ENCODE data around the gene NR2E1. TPM values are rescaled to one million over a fixed set of nuclear protein-coding genes. Genes with fewer than 3 reads are reported as not detected.

Gene NR2E1
- total RNA-seq, 2 donors from 2014 or later, result not detected

DNA sequence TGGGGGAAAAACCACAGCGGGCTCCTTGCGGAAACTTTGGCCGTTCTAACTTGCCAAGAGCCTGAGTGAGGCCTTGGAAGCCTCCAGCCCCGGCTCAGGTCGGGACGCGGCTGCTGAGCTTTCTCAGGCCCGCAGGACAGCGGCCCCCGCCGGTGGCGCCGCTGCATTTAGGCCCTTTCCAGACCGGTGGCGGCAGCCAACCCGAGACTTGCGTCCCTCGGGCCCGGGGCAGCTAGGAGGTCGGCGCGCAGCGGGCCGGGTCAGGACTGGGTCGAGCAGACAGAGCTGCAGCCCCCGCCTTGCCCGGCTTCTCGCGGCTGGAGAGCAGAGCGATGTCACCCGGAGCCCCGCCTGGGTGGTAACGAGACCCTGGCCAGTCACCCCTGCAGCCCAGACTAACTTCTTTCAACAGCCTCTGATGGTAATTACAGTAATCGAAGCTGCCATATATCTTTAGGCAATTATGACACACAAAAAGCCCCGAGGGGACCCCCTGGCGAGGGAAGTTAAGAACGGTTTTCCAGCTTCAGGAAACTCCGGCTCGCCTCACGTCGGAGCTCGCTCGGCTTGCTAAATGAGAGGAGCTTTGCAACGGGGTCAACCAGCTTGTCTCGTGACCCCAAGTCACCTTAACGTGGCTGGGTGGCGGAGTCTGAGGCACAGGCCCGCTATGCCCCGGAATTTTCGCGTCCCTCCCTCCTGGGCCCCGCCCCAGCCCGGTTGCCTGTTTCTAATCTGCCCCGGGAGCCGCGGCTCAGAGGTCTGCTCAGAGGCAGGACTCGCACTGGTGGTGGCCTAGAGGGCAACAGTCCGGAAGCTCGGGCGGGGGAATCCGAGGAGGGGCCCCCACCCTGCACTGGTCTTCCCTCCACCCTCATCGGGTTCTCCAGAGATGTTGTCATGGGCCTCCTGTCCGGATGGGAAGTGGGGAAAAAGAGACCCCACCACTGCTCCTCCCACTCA, 3.0 kb downstream of the NR2E1 start:
- intact Hi-C loops (cut with DNase I, micrococcal nuclease), result no loop called here
- peak in 1 of 2 donors; percentile 44 for DNase-seq
- peak; percentile 74 for ATAC-seq

DNA sequence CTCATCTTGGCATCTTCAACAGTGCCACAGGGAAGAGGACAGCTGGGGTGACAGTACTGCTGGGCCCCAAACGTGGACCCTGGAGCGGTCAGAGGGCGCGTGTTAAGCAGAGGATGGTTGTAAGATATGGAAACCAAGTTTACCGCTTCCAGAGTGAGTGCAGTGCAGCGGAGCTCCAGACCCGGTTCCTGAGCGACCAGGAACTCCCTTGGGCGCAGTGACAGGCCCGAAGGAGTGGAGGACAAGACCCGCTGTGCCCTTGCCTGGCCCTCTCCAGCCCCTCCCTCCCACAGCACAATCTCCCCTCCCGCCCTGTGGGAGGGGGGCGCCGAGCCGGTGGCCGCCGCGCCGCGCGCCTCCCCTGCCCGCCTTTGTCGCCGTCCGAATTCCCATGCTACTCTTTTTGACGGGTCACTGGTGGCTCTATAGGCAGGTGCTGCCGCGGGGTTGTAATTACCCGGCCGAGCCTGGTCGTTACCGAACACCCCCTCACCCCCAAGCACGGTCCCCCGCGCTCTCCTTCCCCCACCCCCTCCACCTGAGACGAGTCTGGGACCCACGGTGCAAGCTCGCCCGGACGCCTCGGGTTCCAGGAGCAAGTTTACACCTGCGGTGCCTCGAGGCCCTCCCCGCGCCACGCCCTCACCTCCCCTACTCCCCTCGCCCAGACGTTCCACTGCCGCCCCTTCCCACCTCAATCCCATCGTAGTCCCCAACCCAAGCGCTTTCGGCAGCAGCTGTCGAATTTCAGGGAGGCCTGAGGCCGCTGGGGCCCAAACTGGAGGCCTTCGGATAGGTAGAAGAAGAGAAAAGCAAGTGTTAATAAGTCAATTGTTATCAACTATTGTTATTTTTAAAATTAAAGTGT, 3.9 kb downstream of the NR2E1 start:
- intact Hi-C loops (cut with DNase I, micrococcal nuclease), result no loop called here
- peak; percentile 44 for ATAC-seq

DNA sequence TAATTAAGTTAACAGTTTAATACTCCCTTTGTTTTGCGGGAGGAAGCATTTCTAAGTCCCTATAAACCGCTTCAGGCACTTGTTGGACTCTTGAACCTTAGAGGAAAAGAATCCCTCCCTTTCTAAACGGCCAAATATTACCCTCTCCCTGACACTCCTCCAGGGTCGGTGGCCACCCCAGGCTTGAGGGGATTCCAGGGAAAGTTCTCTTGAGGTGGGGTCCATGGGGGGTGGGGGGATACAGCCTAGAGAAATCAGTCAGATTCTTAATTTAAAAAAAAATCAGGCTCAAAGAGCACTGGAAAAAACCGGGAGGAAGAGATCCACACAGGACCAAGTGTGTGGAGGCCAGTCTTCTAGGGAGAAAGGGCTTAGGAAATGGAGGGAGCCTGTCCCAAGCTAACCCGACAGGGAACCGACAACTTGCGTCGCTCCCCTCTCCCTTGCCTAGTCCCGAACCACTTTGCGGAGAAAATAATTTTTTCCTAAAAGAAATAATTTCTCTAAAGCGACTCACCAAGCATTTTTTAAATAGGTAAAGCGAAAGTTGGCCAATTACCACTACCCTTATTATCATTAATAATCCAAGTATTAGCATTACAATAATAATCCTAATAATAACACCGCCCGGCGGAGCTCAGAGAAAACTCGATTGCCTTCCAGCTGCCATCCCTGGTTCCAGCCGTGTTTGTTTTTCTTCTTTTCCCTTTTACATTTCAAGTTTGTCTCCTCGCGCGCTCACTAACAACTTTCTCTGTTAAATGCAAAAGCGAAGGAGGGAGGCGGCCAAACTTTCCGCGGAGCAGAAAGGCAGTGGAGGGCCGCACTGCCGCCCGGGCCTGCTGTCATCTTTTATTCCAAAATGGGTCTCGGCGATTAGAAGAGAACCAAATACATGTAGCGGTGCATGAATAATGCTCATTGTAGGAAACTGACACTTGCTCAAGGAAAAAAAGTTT, 4.8 kb downstream of the NR2E1 start:
- intact Hi-C loops (cut with DNase I, micrococcal nuclease), result no loop called here
- no peak for DNase-seq
- ATAC-seq, result peak; percentile 54

More for the DNA sequence above, 3.9 kb downstream of the NR2E1 start:
- DNase-seq, result no peak

- ATAC-seq (no peak), DNase-seq (no peak)
- intact Hi-C loops (cut with DNase I, micrococcal nuclease), result no loop called here
These were observed 5.6 kb downstream of the NR2E1 start for GRCh38 chr6:108171291-108171917.

DNA sequence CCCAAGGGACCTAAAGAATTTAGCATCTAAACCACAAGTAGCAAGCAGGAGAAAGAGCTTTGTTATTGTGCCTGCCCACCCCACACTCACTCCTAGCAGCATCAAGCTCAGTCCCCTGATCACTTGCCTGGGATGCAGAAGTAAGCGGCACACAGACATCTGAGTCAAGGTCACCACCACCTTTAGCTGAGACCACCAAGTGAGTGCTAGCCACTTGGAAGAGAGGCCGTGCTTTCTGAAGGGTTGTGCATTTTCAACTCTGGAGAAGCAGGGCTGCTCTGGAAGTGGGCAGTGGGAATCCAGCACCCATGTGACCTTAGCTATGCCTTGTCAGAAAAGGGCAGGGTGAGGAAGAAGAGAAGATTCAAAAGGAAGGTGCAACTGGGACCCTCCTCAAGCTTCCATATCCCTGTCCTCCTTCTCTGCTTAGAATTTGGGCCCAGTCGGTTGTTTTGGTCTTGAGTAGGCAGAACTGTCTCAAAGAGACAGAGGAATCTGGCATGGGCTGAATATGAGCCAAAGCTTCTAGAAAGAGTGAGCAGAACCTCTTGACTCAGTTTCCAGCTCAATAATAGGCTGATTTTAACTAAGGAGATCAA, 6.2 kb downstream of the NR2E1 start:
- intact Hi-C loops (cut with DNase I, micrococcal nuclease), result no loop called here
- ATAC-seq, result no peak
- DNase-seq, result no peak

DNA sequence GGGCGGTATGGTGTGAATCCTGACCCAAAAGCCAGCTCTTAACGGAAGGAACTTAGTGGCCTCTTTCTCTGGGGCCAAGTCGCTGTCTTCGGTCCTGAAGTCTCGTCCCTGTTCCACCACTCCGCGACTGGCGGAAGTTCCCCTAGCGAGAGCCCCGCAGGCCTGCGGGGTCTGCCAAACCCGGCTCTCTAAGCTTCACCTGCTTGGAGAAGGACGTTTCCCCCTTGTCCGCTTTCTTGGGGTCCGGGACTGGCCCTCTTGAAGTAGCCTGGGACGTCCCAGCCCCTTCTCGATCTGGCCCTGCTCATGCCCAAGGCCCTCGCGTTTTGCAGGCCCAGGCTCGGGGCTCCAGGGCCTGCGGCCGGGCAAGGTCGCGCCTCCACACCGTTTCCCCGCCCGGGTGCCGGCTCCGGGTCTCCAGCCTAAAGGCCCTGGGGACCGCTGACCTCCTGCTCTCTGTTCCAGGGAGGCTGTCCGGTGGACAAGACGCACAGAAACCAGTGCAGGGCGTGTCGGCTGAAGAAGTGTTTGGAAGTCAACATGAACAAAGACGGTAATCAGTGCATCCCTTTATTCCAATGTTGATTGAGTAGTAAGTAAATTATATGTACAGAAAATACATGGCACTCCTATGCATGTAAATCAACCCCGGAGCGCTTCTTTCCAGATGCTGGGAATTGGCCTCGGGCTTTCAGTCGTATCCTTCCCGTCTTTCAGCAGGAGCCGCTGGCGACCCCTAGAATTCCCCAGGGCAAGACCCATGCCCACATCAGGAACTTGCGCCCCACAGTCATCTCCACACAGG, 8.8 kb downstream of the NR2E1 start:
- intact Hi-C loops (cut with DNase I, micrococcal nuclease), result no loop called here
- no peak for DNase-seq

DNA sequence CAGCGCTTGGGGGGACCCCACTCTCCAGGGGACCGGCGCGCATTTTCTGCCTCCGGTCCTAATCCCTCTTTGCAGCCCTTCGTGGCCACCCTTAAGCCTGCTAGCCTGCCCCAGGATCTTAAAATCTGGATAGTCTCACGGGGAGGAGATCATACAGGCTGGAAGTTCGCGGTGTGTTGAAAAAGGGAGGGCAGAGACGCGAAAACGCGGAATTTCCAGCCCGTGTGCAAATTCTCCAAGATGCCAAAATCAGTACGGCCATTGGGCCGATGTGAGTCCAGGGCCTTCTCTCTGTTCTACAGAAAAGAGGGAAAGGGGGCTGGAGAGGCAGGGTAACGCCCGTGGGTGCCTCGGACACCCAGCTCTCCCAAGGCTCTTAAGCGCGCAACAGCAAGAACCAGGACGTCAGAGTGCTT, 9.4 kb downstream of the NR2E1 start:
- intact Hi-C loops (cut with DNase I, micrococcal nuclease), result no loop called here
- ATAC-seq (no peak), DNase-seq (no peak)

More for the DNA sequence above, 8.8 kb downstream of the NR2E1 start:
- no peak for ATAC-seq

DNA sequence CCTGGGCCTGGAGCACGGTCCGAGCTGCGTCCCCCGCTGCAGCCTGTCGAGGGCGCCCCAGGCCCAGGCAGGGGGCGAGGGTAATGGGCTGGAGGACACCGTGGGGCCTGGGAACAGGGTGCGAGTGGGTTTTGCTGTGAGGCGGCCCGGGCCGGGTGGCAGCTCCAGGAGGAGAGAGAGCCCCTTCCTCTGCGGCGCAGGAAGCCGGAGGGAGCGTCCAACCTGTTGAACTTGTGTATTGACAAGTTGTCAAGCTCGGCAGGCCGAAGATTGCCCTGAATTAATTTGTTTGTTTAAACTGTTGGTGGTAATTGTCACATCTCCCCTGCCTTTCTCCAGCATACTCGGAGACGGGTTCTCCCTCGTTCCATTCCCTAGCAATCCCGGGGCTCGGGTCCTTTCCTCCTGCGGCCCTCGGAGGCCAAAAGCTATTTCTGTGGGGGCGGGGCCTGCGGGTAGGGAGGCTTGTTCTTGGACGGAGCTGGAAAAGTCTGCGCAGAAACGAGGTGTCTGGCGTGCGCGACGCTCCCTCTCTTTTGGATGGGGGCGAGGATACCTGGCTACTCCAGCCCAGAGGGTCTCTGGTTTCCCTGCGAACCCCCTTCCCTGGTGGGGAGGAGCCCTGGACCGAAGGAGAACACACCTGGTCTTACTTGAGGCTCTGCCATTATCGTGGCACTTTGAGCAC, 9.9 kb downstream of the NR2E1 start:
- intact Hi-C loops (cut with DNase I, micrococcal nuclease), result no loop called here
- peak; percentile 74 for ATAC-seq
- no peak for DNase-seq

- DNase-seq (no peak), ATAC-seq (peak; percentile 34)
- intact Hi-C loops (cut with DNase I, micrococcal nuclease), result no loop called here
These were observed 10.7 kb downstream of the NR2E1 start for GRCh38 chr6:108176281-108177089.

- intact Hi-C loops (cut with DNase I, micrococcal nuclease), result no loop called here
- DNase-seq (no peak), ATAC-seq (no peak)
These were observed 13.9 kb downstream of the NR2E1 start for GRCh38 chr6:108179741-108180140.

DNA sequence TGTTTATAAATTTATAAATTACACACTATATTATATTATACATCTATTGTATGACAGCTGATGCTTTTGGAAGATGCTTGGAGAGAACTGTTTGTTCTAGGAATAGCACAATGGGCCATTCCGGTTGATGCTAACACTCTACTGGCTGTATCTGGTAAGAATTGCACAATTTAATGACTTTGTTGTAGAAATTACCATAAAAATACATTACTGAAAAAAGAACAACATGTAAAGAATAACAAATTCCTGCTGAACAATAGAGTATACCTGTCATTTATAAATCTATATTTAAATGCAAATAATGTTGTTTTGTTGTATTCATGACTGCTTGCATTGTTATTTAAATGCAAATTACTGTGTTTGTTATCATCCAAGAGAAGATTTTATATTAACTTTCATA, 14.4 kb downstream of the NR2E1 start:
- intact Hi-C loops (cut with DNase I, micrococcal nuclease), result no loop called here

DNA sequence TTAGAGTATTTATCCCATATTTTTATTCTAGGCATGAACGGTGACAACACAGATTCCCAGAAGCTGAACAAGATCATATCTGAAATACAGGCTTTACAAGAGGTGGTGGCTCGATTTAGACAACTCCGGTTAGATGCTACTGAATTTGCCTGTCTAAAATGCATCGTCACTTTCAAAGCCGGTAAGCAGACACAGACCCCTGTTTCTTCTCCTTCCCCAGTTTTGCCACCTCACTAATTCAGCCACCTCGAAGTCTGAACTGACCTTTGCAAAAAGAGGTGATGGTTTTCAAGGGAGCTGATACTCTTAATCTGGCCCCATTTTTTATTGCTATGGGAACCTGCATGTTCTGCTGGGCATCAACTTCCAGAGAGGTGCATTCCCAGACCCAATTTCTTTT, 15.0 kb downstream of the NR2E1 start:
- intact Hi-C loops (cut with DNase I, micrococcal nuclease), result no loop called here
- ATAC-seq, result no peak
- no peak for DNase-seq

More for the DNA sequence above, 14.4 kb downstream of the NR2E1 start:
- DNase-seq, result no peak
- ATAC-seq, result no peak

DNA sequence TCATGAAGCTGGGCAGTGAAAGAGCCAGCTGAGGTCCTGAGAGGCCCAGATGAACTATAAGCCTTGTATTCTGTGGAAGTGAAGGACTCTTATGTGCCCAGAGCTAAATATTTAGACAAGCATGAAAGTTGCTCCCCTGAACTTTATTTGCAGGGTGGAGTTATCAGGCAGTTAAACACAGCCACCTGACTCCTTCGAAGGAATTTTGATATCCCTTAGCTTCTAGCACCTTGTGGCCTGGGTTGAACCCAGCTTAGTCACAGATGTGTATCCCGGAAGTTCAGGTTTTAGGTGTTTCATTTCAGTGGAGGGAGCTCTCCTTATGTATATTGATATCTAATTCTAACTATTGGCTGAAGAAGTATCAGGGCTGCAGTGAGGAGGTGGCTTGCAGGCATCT, 20.4 kb downstream of the NR2E1 start:
- DNase-seq (peak in 1 of 2 donors; percentile 39), ATAC-seq (peak; percentile 94)
- intact Hi-C loops (cut with DNase I, micrococcal nuclease), result no loop called here

GRCh38 chr6:108187519-108187918, 21.7 kb downstream of the NR2E1 start:
- intact Hi-C loops (cut with DNase I, micrococcal nuclease), result no loop called here
- no peak for ATAC-seq

DNA sequence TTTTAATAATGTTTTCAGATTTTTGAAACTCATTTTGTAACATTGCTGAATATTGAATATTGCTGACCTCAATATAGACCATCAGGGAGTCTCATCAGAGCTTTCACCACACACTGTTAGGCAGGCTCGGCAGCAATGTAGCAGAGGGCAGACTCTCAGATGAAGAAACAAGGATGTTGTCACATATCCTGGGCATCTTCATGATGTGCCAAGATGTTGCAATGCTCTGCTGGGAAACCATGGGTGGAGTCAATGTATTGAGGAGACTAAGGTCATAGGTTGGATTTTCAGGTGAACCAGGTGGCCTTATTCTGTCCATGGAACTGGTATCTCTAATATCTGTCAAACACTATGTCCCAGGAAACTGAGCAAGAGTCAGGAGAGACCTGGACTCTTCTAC, 27.3 kb downstream of the NR2E1 start:
- no peak for ATAC-seq
- no peak for DNase-seq
- intact Hi-C loops (cut with DNase I, micrococcal nuclease), result no loop called here

More at GRCh38 chr6:108187519-108187918, 21.7 kb downstream of the NR2E1 start:
- no peak for DNase-seq

- ATAC-seq, result no peak
- no peak for DNase-seq
- intact Hi-C loops (cut with DNase I, micrococcal nuclease), result no loop called here
These were observed 28.0 kb downstream of the NR2E1 start for GRCh38 chr6:108193835-108194234.

All from left colon (tissue), 2 donors.